HepG2 (cell line): ENCODE data around the gene MFSD11. TPM values are rescaled to one million over a fixed set of nuclear protein-coding genes. Genes with fewer than 3 reads are reported as not detected.

Experiments
- IRF2 ChIP-seq: IDR thresholded peaks from 2 replicates; pipeline ENCODE4 v1.6.1; 2018; ENCODE audit warnings: missing genetic modification reagents, missing compliant biosample characterization
- KMT2B ChIP-seq: IDR thresholded peaks from 2 replicates; pipeline ENCODE4 v1.6.1; 2016; ENCODE audit warnings: missing genetic modification reagents, missing compliant biosample characterization
- NFIC ChIP-seq: IDR thresholded peaks from 2 replicates; pipeline ENCODE4 v1.6.1; 2012; ENCODE audit warnings: mild to moderate bottlenecking, low read length, inconsistent platforms
- SAP130 ChIP-seq: IDR thresholded peaks from 2 replicates; pipeline ENCODE4 v1.6.1; 2016; ENCODE audit warnings: low read depth
- ZNF331 ChIP-seq: sonication (generic); formaldehyde crosslinking; IDR thresholded peaks from 2 replicates; pipeline ENCODE4 v1.4.0; 2020; ENCODE audit warnings: missing genetic modification reagents
- polyA plus RNA-seq, 8 experiments: library from polyadenylated mRNA; depleted of rRNA in 3 of 8; stranded (reverse) in 7 of 8; unstranded in 1 of 8; fragments of >200 nt; fragmentation: Illumina TruSeq in 4 of 8; extraction: Trizol in 4 of 8; gene quantifications; 2 replicates each; pipeline versions ENCODE4 v1.2.1 to v1.2.3, GENCODE V29; 2011 to 2016; ENCODE audit warnings: low read depth in 4 of 8, missing spikeins in 1 of 8, mixed read lengths in 1 of 8; ENCODE audit not compliant: insufficient read depth in 1 of 8
- total RNA-seq, 5 experiments: library from RNA; depleted of rRNA; stranded (reverse); fragments of >200 nt; fragmentation: Illumina TruSeq; extraction: Trizol; gene quantifications; 2 replicates each; pipeline ENCODE4 v1.2.3, GENCODE V29; 2016; ENCODE audit warnings: low read depth in 1 of 5
- TF ChIP-seq, protein P1 (sequence below): IDR thresholded peaks from 2 replicates; pipeline ENCODE4 v1.6.1; 2016; ENCODE audit warnings: low read depth
- TF ChIP-seq, protein P2 (sequence below): sonication (generic); formaldehyde crosslinking; IDR thresholded peaks from 2 replicates; pipeline ENCODE4 v1.4.0; 2020; ENCODE audit warnings: missing genetic modification reagents, borderline replicate concordance
- TF ChIP-seq, protein P3 (sequence below): sonication (generic); formaldehyde crosslinking; IDR thresholded peaks from 2 replicates; pipeline ENCODE4 v1.5.1; 2020; ENCODE audit warnings: mild to moderate bottlenecking, missing genetic modification reagents
- TF ChIP-seq, protein P4 (sequence below): IDR thresholded peaks from 2 replicates; pipeline ENCODE4 v1.6.1; 2012; ENCODE audit warnings: inconsistent platforms
- TF ChIP-seq, protein P5 (sequence below): IDR thresholded peaks from 2 replicates; pipeline ENCODE4 v1.6.1; 2016; ENCODE audit warnings: missing compliant biosample characterization, missing genetic modification reagents, borderline replicate concordance
- TF ChIP-seq, protein P6 (sequence below): sonication (generic); formaldehyde crosslinking; IDR thresholded peaks from 2 replicates; pipeline ENCODE4 v1.5.0; 2020; ENCODE audit warnings: mild to moderate bottlenecking, missing genetic modification reagents, borderline replicate concordance

Gene MFSD11
- total and polyA plus RNA-seq, 2 of the 13 experiments (the other 11 are each of a cell fraction or from before 2014, with no cell fraction given), result 26.1 to 36.3 TPM

DNA sequence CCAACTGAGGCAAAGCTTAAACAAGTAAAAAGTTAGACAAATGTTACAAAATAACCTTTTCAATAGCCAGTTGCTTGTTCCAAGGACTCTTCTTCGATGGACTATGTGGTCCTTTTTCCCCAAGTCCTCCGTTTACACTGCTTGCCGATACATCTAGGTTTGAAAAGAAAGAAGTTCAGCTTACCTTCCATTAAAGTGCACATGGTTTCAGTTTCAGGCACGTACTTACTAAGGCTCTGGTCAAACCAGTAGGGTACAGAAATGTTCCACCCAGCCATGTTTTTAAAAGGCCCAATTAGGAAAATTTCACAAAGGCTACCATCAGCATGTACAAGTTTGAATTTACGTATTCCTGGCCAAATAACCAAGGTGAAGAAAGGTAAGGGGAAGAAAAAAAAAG lies 2.9 kb upstream of the MFSD11 start (continued):
- TF ChIP-seq, protein P1, sequence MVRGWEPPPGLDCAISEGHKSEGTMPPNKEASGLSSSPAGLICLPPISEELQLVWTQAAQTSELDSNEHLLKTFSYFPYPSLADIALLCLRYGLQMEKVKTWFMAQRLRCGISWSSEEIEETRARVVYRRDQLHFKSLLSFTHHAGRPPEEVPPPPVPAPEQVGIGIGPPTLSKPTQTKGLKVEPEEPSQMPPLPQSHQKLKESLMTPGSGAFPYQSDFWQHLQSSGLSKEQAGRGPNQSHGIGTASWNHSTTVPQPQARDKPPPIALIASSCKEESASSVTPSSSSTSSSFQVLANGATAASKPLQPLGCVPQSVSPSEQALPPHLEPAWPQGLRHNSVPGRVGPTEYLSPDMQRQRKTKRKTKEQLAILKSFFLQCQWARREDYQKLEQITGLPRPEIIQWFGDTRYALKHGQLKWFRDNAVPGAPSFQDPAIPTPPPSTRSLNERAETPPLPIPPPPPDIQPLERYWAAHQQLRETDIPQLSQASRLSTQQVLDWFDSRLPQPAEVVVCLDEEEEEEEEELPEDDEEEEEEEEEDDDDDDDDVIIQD, result no peak
- 0 out of 2 replicates have a peak, but pooled peaks have one; percentile 11 for TF ChIP-seq ZNF331
- TF ChIP-seq, protein P2, sequence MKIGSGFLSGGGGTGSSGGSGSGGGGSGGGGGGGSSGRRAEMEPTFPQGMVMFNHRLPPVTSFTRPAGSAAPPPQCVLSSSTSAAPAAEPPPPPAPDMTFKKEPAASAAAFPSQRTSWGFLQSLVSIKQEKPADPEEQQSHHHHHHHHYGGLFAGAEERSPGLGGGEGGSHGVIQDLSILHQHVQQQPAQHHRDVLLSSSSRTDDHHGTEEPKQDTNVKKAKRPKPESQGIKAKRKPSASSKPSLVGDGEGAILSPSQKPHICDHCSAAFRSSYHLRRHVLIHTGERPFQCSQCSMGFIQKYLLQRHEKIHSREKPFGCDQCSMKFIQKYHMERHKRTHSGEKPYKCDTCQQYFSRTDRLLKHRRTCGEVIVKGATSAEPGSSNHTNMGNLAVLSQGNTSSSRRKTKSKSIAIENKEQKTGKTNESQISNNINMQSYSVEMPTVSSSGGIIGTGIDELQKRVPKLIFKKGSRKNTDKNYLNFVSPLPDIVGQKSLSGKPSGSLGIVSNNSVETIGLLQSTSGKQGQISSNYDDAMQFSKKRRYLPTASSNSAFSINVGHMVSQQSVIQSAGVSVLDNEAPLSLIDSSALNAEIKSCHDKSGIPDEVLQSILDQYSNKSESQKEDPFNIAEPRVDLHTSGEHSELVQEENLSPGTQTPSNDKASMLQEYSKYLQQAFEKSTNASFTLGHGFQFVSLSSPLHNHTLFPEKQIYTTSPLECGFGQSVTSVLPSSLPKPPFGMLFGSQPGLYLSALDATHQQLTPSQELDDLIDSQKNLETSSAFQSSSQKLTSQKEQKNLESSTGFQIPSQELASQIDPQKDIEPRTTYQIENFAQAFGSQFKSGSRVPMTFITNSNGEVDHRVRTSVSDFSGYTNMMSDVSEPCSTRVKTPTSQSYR, result no peak
- TF ChIP-seq, protein P3, sequence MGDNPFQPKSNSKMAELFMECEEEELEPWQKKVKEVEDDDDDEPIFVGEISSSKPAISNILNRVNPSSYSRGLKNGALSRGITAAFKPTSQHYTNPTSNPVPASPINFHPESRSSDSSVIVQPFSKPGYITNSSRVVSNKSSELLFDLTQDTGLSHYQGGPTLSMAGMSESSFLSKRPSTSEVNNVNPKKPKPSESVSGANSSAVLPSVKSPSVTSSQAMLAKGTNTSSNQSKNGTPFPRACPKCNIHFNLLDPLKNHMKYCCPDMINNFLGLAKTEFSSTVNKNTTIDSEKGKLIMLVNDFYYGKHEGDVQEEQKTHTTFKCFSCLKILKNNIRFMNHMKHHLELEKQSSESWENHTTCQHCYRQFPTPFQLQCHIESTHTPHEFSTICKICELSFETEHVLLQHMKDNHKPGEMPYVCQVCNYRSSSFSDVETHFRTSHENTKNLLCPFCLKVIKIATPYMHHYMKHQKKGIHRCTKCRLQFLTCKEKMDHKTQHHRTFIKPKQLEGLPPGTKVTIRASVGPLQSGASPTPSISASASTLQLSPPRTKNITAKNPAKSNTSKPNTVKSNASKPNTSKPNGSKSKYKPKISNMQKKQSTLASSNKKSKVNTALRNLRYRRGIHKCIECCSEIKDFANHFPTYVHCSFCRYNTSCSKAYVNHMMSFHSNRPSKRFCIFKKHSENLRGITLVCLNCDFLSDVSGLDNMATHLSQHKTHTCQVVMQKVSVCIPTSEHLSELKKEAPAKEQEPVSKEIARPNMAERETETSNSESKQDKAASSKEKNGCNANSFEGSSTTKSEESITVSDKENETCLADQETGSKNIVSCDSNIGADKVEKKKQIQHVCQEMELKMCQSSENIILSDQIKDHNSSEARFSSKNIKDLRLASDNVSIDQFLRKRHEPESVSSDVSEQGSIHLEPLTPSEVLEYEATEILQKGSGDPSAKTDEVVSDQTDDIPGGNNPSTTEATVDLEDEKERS (CRISPR knock-in tag), result peak; percentile 41; the same call in 1 of the 2 replicates
- TF ChIP-seq KMT2B, result peak; percentile 27; the same call in 1 of the 2 replicates
- peak; percentile 71 for TF ChIP-seq SAP130 (CRISPR knock-in tag)
- TF ChIP-seq NFIC, result 0 out of 2 replicates have a peak, but pooled peaks have one; percentile 2
- TF ChIP-seq, protein P4, sequence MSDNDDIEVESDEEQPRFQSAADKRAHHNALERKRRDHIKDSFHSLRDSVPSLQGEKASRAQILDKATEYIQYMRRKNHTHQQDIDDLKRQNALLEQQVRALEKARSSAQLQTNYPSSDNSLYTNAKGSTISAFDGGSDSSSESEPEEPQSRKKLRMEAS, result peak; percentile 64; the same call in 1 of the 2 replicates
- 0 out of 2 replicates have a peak, but pooled peaks have one; percentile 25 for TF ChIP-seq IRF2
- TF ChIP-seq, protein P5, sequence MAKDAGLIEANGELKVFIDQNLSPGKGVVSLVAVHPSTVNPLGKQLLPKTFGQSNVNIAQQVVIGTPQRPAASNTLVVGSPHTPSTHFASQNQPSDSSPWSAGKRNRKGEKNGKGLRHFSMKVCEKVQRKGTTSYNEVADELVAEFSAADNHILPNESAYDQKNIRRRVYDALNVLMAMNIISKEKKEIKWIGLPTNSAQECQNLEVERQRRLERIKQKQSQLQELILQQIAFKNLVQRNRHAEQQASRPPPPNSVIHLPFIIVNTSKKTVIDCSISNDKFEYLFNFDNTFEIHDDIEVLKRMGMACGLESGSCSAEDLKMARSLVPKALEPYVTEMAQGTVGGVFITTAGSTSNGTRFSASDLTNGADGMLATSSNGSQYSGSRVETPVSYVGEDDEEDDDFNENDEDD (CRISPR knock-in tag), result peak; percentile 20; the same call in 1 of the 2 replicates
- TF ChIP-seq, protein P6, sequence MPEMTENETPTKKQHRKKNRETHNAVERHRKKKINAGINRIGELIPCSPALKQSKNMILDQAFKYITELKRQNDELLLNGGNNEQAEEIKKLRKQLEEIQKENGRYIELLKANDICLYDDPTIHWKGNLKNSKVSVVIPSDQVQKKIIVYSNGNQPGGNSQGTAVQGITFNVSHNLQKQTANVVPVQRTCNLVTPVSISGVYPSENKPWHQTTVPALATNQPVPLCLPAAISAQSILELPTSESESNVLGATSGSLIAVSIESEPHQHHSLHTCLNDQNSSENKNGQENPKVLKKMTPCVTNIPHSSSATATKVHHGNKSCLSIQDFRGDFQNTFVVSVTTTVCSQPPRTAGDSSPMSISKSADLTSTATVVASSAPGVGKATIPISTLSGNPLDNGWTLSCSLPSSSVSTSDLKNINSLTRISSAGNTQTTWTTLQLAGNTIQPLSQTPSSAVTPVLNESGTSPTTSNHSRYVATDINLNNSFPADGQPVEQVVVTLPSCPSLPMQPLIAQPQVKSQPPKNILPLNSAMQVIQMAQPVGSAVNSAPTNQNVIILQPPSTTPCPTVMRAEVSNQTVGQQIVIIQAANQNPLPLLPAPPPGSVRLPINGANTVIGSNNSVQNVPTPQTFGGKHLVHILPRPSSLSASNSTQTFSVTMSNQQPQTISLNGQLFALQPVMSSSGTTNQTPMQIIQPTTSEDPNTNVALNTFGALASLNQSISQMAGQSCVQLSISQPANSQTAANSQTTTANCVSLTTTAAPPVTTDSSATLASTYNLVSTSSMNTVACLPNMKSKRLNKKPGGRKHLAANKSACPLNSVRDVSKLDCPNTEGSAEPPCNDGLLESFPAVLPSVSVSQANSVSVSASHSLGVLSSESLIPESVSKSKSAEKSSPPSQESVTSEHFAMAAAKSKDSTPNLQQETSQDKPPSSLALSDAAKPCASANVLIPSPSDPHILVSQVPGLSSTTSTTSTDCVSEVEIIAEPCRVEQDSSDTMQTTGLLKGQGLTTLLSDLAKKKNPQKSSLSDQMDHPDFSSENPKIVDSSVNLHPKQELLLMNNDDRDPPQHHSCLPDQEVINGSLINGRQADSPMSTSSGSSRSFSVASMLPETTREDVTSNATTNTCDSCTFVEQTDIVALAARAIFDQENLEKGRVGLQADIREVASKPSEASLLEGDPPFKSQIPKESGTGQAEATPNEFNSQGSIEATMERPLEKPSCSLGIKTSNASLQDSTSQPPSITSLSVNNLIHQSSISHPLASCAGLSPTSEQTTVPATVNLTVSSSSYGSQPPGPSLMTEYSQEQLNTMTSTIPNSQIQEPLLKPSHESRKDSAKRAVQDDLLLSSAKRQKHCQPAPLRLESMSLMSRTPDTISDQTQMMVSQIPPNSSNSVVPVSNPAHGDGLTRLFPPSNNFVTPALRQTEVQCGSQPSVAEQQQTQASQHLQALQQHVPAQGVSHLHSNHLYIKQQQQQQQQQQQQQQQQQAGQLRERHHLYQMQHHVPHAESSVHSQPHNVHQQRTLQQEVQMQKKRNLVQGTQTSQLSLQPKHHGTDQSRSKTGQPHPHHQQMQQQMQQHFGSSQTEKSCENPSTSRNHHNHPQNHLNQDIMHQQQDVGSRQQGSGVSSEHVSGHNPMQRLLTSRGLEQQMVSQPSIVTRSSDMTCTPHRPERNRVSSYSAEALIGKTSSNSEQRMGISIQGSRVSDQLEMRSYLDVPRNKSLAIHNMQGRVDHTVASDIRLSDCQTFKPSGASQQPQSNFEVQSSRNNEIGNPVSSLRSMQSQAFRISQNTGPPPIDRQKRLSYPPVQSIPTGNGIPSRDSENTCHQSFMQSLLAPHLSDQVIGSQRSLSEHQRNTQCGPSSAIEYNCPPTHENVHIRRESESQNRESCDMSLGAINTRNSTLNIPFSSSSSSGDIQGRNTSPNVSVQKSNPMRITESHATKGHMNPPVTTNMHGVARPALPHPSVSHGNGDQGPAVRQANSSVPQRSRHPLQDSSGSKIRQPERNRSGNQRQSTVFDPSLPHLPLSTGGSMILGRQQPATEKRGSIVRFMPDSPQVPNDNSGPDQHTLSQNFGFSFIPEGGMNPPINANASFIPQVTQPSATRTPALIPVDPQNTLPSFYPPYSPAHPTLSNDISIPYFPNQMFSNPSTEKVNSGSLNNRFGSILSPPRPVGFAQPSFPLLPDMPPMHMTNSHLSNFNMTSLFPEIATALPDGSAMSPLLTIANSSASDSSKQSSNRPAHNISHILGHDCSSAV (CRISPR knock-in tag), result no peak
